ENCODE data around the gene DHRS7B.

DNA sequence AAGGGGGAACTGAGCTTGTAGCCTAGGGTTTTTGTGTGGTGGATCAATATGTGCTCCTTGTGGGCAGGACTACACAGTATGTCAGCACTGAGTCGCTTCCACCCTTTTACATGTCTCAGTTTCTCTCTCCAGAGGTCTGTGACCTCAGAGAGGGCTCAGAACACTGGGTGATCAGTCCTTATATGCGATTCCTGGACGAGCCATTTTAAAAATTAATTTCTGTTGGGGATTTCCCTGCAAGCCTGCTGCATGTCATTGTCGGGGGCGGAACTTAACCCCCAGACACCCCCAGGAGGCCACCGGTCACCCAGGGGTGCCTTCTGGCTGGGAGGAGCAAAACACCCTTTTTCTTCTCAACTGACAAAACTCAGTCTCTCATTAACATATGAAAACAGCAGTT is 14.1 kb downstream of the DHRS7B start:
- TF ChIP-seq, protein P1, sequence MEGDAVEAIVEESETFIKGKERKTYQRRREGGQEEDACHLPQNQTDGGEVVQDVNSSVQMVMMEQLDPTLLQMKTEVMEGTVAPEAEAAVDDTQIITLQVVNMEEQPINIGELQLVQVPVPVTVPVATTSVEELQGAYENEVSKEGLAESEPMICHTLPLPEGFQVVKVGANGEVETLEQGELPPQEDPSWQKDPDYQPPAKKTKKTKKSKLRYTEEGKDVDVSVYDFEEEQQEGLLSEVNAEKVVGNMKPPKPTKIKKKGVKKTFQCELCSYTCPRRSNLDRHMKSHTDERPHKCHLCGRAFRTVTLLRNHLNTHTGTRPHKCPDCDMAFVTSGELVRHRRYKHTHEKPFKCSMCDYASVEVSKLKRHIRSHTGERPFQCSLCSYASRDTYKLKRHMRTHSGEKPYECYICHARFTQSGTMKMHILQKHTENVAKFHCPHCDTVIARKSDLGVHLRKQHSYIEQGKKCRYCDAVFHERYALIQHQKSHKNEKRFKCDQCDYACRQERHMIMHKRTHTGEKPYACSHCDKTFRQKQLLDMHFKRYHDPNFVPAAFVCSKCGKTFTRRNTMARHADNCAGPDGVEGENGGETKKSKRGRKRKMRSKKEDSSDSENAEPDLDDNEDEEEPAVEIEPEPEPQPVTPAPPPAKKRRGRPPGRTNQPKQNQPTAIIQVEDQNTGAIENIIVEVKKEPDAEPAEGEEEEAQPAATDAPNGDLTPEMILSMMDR (IDR thresholded peaks at IDR 0.05): no peak
- TF ChIP-seq POLR2A (IDR thresholded peaks at IDR 0.05): no peak

Data from heart left ventricle (tissue), 13 donors.